Stimulated activated CD4-positive, alpha-beta T cell treated with anti-CD3 and anti-CD28 coated beads, Interleukin-4, amount 100 ng/mL, for 48 hours (primary cell): ENCODE data around the gene CDC25C.
"Not testable (repeated sequence)": the region's sequence is repeated elsewhere in the genome, so short reads cannot be mapped to it uniquely, and the experiment has no call there.

Experiments used
- DNase-seq, 2 donors: peaks; one replicate each; pipeline ENCODE4 v3.0.0-alpha.2; 2020; ENCODE audit warnings: low read depth in 2 of 2

CDC25C gene

DNA sequence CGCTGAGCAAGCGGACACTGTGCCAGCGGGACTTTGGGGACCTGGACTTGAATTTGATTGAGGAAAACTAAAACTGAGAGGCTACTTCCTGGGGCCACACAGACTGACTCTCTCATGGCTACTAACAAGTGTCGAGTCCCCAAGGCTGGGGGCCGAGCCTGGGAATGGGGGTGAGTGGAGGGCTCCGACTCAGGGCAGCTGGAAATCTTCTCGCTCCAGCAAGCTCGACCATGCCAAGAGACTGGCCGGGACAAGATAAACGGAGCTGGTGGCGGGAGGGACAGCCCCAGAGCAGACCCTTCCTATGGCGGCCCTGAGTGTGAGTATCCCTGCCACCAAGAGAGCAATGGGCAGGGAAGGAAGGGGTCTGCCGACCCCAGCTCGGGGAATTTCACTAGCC lies 15.3 kb upstream of the CDC25C start:
- DNase-seq, result no peak

- no peak for DNase-seq
Observed at GRCh38 chr5:138344887-138345622, 13.5 kb upstream of the CDC25C start.

DNA sequence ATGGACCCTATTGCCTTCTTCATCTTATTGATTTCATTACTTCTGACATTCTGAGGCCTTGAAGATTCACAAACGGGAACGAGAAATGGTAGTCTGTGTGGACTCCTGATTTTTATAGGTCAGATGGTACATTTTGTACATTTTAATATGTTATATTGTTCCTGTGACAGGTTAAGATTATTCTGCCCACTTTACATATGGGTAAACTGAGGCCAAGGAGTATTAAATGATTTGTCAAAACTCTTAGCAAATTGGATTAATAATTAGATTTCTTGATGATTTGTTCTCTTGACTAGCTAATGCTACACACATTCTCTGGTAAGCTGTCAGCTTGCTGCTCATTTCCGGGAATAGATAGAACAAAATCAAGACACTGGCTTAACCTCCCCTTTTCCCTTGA lies 8.4 kb upstream of the CDC25C start:
- no peak for DNase-seq

GRCh38 chr5:138339464-138339863 lies 7.9 kb upstream of the CDC25C start:
- no peak for DNase-seq

DNA sequence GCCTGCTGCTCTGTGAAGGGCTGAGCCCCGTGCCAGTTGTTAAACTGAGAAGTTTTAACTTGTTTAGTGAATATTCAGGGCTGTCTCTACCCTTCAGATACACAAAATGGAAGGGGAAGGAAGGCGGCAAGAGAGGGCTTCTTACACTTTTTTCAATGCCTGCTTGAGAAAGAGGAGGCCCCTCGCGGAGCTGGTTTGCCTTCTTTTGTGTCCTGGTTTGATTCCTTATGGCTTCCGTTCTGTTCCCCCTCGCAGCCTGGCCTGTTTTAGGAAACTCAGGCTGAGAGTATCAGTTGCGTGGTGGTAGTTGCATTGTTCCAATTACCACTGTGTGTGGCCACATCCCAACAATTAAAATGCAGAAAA lies 7.5 kb upstream of the CDC25C start:
- no peak for DNase-seq

- no peak for DNase-seq
Observed at GRCh38 chr5:138338411-138339090, 6.9 kb upstream of the CDC25C start.

DNA sequence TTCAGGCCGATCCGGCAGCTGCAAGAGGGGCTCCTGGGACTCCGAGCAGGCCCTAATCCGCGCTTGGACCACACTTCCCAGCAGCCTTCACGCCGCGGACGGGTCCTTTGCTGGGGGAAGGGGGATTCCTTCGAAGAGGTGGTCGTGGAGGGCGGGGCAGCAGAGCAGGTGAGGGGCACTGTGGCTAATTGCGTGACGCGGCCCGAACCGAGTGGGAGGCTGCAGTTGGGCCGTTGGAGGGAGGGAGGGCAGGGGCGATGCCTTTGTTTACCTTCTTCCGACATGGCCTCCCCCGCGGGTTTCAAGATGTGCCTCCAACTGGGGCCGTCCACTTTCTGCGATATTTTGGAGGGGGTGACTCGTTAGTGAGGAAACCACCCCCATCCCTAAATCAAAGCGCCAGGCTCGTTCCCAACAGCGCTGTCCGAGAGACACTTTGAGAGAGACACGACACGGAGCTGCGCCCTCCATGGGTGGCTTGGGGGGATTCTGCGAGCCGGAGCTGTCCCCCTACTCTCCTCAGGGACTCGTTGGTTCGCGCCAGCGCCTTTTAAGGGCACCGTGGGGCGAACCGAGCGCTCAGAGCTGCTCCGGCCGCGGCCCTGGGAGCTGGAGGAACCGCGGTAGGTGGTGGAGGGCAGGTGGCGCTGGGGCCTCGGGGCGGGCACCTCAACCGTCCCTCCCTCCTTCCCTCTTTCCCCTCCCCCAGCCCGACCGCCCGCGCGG lies 6.2 kb upstream of the CDC25C start, which contains the start of gene FAM53C:
FAM53C (plus strand) TSS at position 582 of the 726 bp plus-strand sequence. CDS start 3,070 bp downstream, outside the sequence.
- DNase-seq, result peak; percentile 89 to 91

GRCh38 chr5:138336952-138337684 lies 5.5 kb upstream of the CDC25C start:
- DNase-seq, result no peak

GRCh38 chr5:138334867-138335447 lies 3.4 kb upstream of the CDC25C start:
- no peak for DNase-seq

GRCh38 chr5:138330813-138331448 lies 673 bp downstream of the CDC25C start:
- no peak for DNase-seq

DNA sequence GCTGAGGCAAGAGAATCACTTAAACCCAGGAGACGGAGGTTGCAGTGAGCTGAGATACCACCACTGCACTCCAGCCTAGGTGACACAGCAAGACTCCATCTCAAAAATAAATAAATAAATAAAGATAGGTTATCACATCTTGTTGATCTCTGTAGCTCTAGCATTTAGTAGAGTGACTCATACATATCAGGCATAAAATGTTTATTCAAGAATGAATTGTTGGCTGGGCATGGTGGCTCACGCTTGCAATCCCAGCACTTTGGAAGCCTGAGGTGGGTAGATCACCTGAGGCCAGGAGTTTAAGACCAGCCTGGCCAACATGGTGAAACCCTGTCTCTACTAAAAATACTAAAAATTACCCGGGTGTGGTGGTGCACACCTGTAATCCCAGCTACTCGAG lies 13.4 kb downstream of the CDC25C start:
- not testable (repeated sequence) for DNase-seq

GRCh38 chr5:138316355-138316754 lies 15.2 kb downstream of the CDC25C start:
- DNase-seq, result no peak

- no peak for DNase-seq
Observed at GRCh38 chr5:138315751-138316278, 15.8 kb downstream of the CDC25C start.

- no peak for DNase-seq
Observed at GRCh38 chr5:138305797-138306196, 25.8 kb downstream of the CDC25C start.

GRCh38 chr5:138303372-138303771 lies 28.2 kb downstream of the CDC25C start:
- no peak for DNase-seq

GRCh38 chr5:138289296-138289695 lies 42.3 kb downstream of the CDC25C start:
- DNase-seq, result no peak

- no peak for DNase-seq
Observed at GRCh38 chr5:138287246-138287645, 44.4 kb downstream of the CDC25C start.

DNA sequence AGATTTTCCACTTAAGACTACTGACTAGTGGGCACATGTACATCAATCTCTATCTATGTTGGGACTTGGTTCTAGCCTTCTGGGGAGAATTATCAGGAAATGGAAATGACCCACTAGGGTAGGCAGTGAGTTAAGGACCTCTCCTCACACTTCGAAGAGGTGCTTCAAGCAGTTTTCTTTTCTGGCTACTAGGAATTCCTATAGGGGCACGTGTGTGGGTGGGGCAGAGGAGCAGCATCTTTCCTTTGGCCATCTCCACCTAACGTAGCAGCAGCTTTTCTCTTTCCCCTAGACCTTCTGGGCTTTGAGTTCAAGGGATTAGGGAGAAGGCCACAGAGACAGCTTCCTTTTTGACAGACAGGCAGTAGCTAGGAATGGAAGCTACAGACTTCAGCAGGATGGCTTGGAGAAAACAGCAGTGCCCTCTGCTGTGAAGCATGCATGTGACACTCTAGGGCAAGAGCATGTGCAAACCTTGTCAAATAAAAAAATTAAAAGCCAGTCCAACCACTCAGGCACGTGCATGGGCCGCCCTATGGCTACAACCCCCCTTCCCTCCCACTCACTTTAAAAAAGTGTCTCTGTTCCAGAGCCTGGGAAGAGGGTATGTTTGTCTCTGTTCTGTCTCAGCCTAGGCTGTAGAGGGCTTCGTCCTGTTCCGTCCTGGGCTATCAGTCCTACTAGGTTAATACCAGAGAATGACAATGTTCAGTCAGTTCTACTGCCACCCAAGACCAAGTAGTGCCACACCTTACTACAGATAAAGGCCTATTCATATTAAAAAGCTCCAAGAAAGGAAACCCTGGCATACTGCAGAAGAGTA lies 48.5 kb downstream of the CDC25C start:
- no peak for DNase-seq

- no peak for DNase-seq
Observed at GRCh38 chr5:138280915-138281314, 50.7 kb downstream of the CDC25C start.
